ENCODE data around the gene HYAL1. TPM values are rescaled to one million over a fixed set of nuclear protein-coding genes. Genes with fewer than 3 reads are reported as not detected.
A peak's percentile ranks its signal among the peaks of the same experiment; 100 is the strongest.
"Not testable (repeated sequence)": the region's sequence is repeated elsewhere in the genome, so short reads cannot be mapped to it uniquely, and the experiment has no call there.

HYAL1 gene
- total RNA-seq, 2 experiments from 2014 or later: 0.28 to 0.35 TPM

DNA sequence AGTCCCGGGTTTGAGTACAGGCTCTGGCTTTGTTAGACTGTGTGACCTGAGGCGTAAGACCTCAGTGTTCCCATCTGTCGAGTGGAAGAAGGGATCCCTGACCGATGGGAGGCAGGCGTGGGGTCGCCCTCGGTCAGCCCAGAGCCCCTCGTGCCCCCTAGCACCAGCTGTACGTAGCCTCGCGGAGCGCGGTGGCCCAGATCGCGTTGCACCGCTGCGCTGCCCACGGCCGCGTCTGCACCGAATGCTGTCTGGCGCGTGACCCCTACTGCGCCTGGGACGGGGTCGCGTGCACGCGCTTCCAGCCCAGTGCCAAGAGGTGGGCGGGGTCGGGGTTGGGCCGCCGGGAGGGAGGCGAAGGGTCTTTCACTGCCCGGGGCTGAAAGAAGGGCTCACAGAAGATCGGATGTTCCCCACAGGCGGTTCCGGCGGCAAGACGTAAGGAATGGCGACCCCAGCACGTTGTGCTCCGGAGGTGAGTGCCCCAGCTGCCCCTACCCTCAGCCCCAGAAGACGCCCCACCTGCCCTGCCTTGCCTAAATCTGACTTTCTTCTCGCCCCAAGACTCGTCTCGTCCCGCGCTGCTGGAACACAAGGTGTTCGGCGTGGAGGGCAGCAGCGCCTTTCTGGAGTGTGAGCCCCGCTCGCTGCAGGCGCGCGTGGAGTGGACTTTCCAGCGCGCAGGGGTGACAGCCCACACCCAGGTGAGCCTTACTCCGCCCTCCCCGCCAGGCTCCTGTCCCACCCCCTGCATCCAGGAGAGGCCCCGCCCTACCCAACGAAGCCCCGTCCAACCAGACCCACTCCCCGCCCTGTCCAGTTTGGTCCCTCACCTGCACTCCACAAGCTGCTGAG lies 28.0 kb downstream of the HYAL1 start:
- Mint-ChIP-seq H3K27me3 (peaks cover 48% of the 10 kb centered on the region), H3K9me3 (no peaks in the 10 kb centered on the region), H3K36me3 (ENCODE audit: low read depth) (no peaks in the 10 kb centered on the region), H3K27ac (no peak overlapping the region), H3K4me3 (no peak overlapping the region), H3K4me1 (peaks cover 33% of the 10 kb centered on the region)
- no peak for DNase-seq
- ChIA-PET POLR2A (interaction anchor here (1.1 to 2.0 kb wide), 5 partner anchors 11 to 155 kb away, joined by 3 to 6 read pairs (median 4); partner anchors contain the start of genes HYAL3, IFRD2 and NAA80), CTCF (interaction anchor here (0.7 to 2.6 kb wide), 12 partner anchors 8 to 81 kb away, joined by 3 to 10 read pairs (median 3); partner anchors contain the start of genes HYAL2 and IFRD2)

DNA sequence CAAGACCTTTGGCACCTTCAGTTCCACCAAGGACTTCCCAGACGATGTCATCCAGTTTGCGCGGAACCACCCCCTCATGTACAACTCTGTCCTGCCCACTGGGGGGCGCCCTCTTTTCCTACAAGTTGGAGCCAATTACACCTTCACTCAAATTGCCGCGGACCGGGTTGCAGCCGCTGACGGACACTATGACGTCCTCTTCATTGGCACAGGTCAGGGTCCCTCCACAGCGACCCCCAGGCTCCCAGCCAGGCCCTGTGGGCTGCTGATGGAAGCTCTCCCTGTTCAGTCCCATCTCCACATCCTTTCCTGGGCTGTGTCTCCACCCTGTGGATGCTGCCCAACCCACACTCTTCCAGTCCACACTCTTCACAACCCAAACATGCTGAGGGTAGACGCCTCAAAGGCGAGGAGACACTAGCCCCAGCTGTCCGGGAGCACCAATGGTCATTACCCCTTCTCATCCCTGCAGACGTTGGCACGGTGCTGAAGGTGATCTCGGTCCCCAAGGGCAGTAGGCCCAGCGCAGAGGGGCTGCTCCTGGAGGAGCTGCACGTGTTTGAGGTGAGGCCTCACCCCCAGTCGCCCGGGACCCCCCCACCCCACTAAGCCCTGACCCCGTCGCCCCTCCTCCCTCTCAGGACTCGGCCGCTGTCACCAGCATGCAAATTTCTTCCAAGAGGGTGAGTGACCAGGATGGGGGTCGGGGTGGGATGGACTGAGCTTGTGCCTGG lies 28.8 kb downstream of the HYAL1 start:
- no peaks in the 10 kb centered on the region for H3K9me3 Mint-ChIP-seq
- ChIA-PET CTCF (interaction anchor here (0.7 to 2.6 kb wide), 11 partner anchors 9 to 80 kb away, joined by 3 to 10 read pairs (median 3); partner anchors contain the start of genes HYAL2 and IFRD2), POLR2A (interaction anchor here (1.1 kb wide), 1 partner anchor 10 kb away, joined by 3 read pairs; no protein-coding TSS in a partner anchor)
- peaks cover 48% of the 10 kb centered on the region for H3K27me3 Mint-ChIP-seq
- peak; percentile 84 for DNase-seq
- peak overlapping the region; percentile 22 for H3K27ac Mint-ChIP-seq
- peaks cover 33% of the 10 kb centered on the region for H3K4me1 Mint-ChIP-seq
- H3K4me3 Mint-ChIP-seq: peak overlapping the region; percentile 39
- no peaks in the 10 kb centered on the region for H3K36me3 Mint-ChIP-seq (ENCODE audit: low read depth)

DNA sequence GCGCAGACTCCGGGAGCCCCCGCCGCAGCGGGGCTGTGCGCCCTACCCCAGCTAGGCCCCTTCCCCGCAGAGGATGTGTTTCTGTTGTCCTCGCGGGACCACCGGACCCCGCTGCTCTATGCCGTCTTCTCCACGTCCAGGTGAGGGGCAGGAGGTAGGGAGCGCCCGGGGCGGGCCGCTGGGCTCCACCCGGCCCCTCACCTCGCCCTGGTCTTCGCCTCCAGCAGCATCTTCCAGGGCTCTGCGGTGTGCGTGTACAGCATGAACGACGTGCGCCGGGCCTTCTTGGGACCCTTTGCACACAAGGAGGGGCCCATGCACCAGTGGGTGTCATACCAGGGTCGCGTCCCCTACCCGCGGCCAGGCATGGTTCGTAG lies 29.7 kb downstream of the HYAL1 start:
- peaks cover 49% of the 10 kb centered on the region for H3K27me3 Mint-ChIP-seq
- no peak overlapping the region for H3K27ac Mint-ChIP-seq
- H3K4me1 Mint-ChIP-seq: peaks cover 33% of the 10 kb centered on the region
- no peak overlapping the region for H3K4me3 Mint-ChIP-seq
- H3K36me3 Mint-ChIP-seq (ENCODE audit: low read depth): no peaks in the 10 kb centered on the region
- H3K9me3 Mint-ChIP-seq: no peaks in the 10 kb centered on the region
- ChIA-PET POLR2A (no interaction called here), CTCF (interaction anchor here (2.2 kb wide), 1 partner anchor 47 kb away, joined by 10 read pairs; no protein-coding TSS in a partner anchor)
- DNase-seq: no peak

DNA sequence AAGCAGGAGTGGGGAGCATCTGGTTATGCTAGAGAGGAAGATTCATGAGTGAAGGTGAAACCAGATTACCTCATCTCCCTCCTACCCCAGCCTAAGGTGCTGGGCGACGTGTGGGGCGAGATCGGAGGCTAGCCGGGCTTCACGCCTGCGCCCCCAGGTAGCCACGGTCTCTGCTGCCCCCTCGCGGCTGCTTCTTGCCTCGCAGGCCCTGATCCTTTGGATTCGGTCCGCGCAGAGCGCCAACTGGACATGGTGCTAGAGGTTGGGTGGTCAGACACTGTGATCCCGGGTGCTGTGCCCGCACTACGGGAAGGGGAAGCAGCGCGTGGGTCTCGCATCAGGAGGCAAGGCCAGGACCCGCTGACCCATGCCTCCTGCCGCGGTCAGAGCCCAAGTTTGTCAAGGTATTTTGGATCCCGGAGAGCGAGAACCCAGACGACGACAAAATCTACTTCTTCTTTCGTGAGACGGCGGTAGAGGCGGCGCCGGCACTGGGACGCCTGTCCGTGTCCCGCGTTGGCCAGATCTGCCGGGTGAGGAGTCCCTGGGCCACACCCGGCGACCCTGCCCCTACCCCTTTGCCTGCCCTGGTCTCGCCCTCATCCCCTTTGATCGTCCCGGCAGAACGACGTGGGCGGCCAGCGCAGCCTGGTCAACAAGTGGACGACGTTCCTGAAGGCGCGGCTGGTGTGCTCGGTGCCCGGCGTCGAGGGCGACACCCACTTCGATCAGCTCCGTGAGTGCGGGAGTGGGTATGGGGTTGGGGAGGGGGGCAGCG lies 30.3 kb downstream of the HYAL1 start:
- Mint-ChIP-seq H3K36me3 (ENCODE audit: low read depth) (no peaks in the 10 kb centered on the region), H3K27me3 (peaks cover 49% of the 10 kb centered on the region), H3K27ac (no peak overlapping the region), H3K4me3 (peak overlapping the region; percentile 62), H3K9me3 (no peaks in the 10 kb centered on the region), H3K4me1 (peaks cover 33% of the 10 kb centered on the region)
- ChIA-PET CTCF (interaction anchor here (1.6 to 3.9 kb wide), 5 partner anchors 26 to 78 kb away, joined by 6 to 18 read pairs (median 9); no protein-coding TSS in a partner anchor), POLR2A (no interaction called here)
- DNase-seq: peak; percentile 90

DNA sequence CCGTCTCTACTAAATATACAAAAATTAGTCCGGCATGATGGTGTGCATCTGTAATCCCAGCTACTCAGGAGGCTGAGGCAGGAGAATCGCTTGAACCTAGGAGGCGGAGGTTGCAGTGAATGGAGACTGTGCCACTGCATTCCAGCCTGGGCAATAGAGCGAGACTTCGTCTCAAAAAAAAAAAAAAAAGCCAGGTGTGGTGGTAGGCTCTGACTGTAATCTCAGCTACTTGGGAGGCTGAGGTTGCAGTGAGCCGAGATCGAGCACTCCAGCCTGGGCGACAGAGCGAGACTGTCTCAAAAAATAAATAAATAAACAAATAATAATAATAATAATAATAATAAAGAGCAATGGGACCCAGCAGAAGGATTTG lies 30.9 kb downstream of the HYAL1 start:
- Mint-ChIP-seq H3K27me3 (peaks cover 48% of the 10 kb centered on the region), H3K4me1 (peaks cover 33% of the 10 kb centered on the region)
- POLR2A ChIA-PET: interaction anchor here (1.2 kb wide), 1 partner anchor 20 kb away, joined by 3 read pairs; the partner anchor contains the start of gene IFRD2
- H3K27ac Mint-ChIP-seq; DNase-seq; H3K36me3 Mint-ChIP-seq (ENCODE audit: low read depth); H3K9me3 Mint-ChIP-seq; H3K4me3 Mint-ChIP-seq: not testable (repeated sequence)
- CTCF ChIA-PET: interaction anchor here (0.7 to 3.9 kb wide), 9 partner anchors 26 to 291 kb away, joined by 3 to 18 read pairs (median 6); partner anchors contain the start of gene GNAI2

DNA sequence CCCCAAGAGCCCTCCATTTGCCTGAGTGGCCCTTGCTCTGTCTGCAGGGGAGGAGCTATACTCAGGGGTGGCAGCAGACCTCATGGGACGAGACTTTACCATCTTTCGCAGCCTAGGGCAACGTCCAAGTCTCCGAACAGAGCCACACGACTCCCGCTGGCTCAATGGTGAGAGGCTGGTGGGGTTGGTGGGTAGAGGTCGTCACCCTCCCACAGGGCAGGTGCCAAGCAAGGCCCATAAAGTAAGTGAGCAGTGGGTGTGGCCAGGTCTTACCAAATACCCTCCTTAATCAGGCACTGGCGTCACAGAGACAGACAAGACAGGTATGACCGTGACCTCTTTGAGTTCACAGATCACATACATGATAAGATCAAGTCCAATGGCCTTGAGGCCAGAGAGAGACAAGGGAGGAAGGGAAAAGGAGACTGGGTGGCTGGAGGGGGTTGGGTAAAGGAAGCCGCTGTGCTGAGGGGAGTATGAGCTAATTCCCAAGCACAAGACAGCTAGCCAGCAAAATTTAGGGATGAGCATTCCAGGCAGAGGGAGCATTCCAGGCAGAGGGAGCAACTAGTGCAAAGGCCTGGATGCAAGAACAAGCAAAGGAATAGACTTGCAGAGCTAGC lies 31.9 kb downstream of the HYAL1 start:
- Mint-ChIP-seq H3K27me3 (peaks cover 49% of the 10 kb centered on the region), H3K36me3 (ENCODE audit: low read depth) (no peaks in the 10 kb centered on the region), H3K4me3 (no peak overlapping the region), H3K4me1 (peaks cover 33% of the 10 kb centered on the region), H3K27ac (no peak overlapping the region), H3K9me3 (no peaks in the 10 kb centered on the region)
- no peak for DNase-seq
- ChIA-PET POLR2A (interaction anchor here (0.6 to 1.7 kb wide), 6 partner anchors 21 to 154 kb away, joined by 3 to 8 read pairs (median 3); partner anchors contain the start of gene IFRD2), CTCF (interaction anchor here (1.1 to 3.9 kb wide), 6 partner anchors 25 to 149 kb away, joined by 3 to 18 read pairs (median 7); partner anchors contain the start of gene GNAI2)

DNA sequence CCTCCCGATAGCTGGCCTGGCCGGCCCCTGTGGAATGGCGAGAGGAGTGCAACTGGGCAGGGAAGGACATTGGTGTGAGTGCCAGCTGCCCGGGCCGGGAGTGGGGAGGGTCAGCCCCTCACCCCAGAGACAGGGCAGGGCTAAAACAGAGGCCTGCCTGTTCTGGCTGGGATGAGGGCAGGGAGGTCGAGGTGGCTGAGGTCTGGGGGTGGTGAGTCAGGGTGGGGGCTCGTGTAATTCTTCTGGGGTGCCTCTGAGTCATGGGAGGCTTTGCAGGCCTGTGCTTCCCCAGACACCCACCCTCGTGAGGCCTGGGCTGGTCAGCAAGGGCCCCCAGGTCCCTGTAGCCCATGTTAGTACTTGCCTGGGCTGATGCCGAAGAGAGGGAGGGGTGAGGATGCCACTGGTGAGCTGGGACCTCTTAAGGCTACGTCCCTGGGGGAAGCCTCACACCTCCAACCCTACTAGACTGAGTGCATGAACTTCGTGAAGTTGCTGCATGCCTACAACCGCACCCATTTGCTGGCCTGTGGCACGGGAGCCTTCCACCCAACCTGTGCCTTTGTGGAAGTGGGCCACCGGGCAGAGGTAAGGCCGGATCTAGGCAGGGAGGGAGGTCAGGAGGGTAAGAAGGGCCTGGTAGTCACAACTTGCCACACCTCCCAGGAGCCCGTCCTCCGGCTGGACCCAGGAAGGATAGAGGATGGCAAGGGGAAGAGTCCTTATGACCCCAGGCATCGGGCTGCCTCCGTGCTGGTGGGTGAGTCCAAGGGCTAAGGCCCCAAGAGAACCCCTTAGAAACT lies 32.8 kb downstream of the HYAL1 start:
- ChIA-PET CTCF (interaction anchor here (1.4 to 3.9 kb wide), 3 partner anchors 24 to 54 kb away, joined by 5 to 18 read pairs (median 6); no protein-coding TSS in a partner anchor), POLR2A (interaction anchor here (0.9 to 1.7 kb wide), 3 partner anchors 24 to 153 kb away, joined by 3 to 8 read pairs (median 4); no protein-coding TSS in a partner anchor)
- no peak for DNase-seq
- H3K36me3 Mint-ChIP-seq (ENCODE audit: low read depth): no peaks in the 10 kb centered on the region
- H3K4me1 Mint-ChIP-seq: peaks cover 28% of the 10 kb centered on the region
- peaks cover 47% of the 10 kb centered on the region for H3K27me3 Mint-ChIP-seq
- H3K9me3 Mint-ChIP-seq: no peaks in the 10 kb centered on the region
- no peak overlapping the region for H3K4me3 Mint-ChIP-seq
- no peak overlapping the region for H3K27ac Mint-ChIP-seq

DNA sequence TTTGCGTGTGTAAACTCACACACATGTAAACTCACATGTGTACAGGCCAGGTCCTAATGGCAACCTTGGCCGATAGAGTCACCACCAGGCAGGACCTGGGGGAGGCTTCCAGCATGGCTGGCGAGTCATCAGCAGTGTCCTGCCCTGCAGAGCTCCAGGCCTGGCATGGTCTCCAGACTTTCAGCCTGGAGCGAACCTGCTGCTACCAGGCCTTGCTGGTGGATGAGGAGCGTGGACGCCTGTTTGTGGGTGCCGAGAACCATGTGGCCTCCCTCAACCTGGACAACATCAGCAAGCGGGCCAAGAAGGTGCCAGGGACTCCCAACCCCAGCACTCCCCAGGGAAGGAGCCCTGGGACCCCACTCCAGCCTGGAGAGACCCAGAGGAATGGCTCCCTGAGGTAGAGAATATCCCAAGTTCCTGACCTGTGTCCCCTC lies 33.4 kb downstream of the HYAL1 start:
- Mint-ChIP-seq H3K4me3 (no peak overlapping the region), H3K4me1 (peaks cover 23% of the 10 kb centered on the region), H3K9me3 (no peaks in the 10 kb centered on the region), H3K27ac (no peak overlapping the region), H3K36me3 (ENCODE audit: low read depth) (no peaks in the 10 kb centered on the region), H3K27me3 (peaks cover 41% of the 10 kb centered on the region)
- ChIA-PET CTCF (interaction anchor here (1.4 to 3.9 kb wide), 3 partner anchors 24 to 54 kb away, joined by 5 to 18 read pairs (median 6); no protein-coding TSS in a partner anchor), POLR2A (interaction anchor here (1.4 to 1.7 kb wide), 2 partner anchors 23 to 76 kb away, joined by 4 to 8 read pairs; no protein-coding TSS in a partner anchor)
- DNase-seq: no peak

DNA sequence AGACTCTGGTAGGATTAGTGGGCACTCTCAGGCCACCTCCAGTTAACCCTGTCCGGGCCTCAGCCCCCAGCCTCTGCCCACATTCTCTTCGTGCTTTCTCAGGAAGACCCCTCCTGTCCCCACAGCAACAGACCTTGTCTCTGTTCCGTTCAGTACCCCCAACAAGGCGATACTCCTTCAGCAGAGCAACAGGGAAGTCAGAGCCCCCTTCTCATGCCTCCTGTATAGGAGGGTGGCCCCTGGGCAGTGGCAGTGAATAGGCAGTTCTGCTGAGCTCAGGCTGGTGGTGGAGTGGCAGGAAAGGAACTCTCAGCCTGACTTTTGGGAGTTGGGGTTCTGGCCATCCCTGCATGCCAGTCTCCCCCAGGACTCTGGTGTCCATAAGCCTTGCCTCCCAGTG lies 33.9 kb downstream of the HYAL1 start:
- POLR2A ChIA-PET: no interaction called here
- CTCF ChIA-PET: interaction anchor here (0.7 to 3.9 kb wide), 4 partner anchors 9 to 55 kb away, joined by 3 to 18 read pairs (median 6); no protein-coding TSS in a partner anchor
- Mint-ChIP-seq H3K4me3 (no peak overlapping the region), H3K9me3 (no peaks in the 10 kb centered on the region), H3K27ac (no peak overlapping the region), H3K27me3 (peaks cover 35% of the 10 kb centered on the region), H3K4me1 (peaks cover 20% of the 10 kb centered on the region), H3K36me3 (ENCODE audit: low read depth) (no peaks in the 10 kb centered on the region)
- DNase-seq: no peak

DNA sequence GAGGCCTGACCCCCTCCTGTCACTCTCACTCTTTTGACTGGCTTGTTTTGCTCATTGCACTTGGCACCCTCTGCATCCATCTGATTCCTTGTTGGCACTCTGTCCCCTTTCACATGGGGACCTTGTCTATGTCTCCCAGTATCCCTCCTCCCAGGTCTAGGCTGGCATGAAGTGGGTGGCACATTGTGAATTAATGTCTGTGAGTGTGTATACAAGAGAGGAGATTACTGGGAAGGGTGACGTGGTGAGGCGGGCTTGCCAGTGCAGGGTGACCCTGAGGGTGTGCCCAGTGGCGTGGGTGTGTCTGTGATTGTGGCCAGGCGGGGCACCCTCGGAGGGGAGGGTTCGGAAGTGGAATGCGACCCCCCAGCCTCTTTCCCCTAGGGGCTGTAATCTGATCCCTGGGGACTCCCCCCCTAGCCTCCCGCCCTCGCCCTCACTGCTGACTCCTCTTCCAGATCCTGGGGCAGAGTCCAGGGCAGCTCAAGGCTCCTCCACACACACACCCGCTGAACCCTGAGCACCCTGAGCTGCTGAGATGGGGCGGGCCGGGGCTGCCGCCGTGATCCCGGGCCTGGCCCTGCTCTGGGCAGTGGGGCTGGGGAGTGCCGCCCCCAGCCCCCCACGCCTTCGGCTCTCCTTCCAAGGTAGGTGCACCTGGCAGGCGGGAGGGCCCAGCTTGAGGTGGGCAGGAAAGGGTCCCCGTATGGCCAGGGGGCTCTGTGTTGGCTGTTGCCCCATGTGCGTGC lies 34.5 kb downstream of the HYAL1 start, which contains the start of gene SEMA3B:
Gene SEMA3B, plus strand, starts transcription at position 445 of the 749 bp plus-strand sequence. Its CDS starts 94 bp downstream, at position 539.
- ChIA-PET POLR2A (no interaction called here), CTCF (interaction anchor here (0.7 to 3.9 kb wide), 4 partner anchors 9 to 55 kb away, joined by 3 to 18 read pairs (median 6); no protein-coding TSS in a partner anchor)
- Mint-ChIP-seq H3K36me3 (ENCODE audit: low read depth) (no peaks in the 10 kb centered on the region), H3K4me1 (peaks cover 15% of the 10 kb centered on the region), H3K9me3 (no peaks in the 10 kb centered on the region), H3K4me3 (no peak within 1 kb of the TSS), H3K27ac (no peak within 1 kb of the TSS), H3K27me3 (peaks cover 30% of the 10 kb centered on the region)
- no peak for DNase-seq

Measured in activated CD4-positive, alpha-beta memory T cell treated with anti-CD3 and anti-CD28 coated beads, Interleukin-2, amount 10 ng/mL, durations not matched to agents 7 days and 5 days (primary cell).